H9 (cell line): ENCODE results near the gene ASPN. TPM values are rescaled to one million over a fixed set of nuclear protein-coding genes. Genes with fewer than 3 reads are reported as not detected.

Experiments used
- DNase-seq: peaks from one replicate; pipeline ENCODE4 v3.0.0-alpha.2; 2017
- H2AFZ ChIP-seq: one replicate; pipeline ENCODE4 v1.6.1; 2013; ENCODE audit warnings: mild to moderate bottlenecking, low read length, control low read depth, moderate library complexity
- H2AK5ac ChIP-seq: 2 replicates; pipeline ENCODE4 v1.6.1; 2013; ENCODE audit warnings: low read length, control low read depth, mixed read lengths; ENCODE audit not compliant: insufficient read length
- H2BK120ac ChIP-seq: one replicate; pipeline ENCODE4 v1.6.1; 2013; ENCODE audit warnings: low read depth, mild to moderate bottlenecking, low read length, control low read depth, inconsistent platforms; ENCODE audit not compliant: poor library complexity, severe bottlenecking
- H2BK12ac ChIP-seq: 2 replicates; pipeline ENCODE4 v1.6.1; 2013; ENCODE audit warnings: low read length, control low read depth, mixed read lengths, low read depth; ENCODE audit not compliant: insufficient read length
- H2BK15ac ChIP-seq: 2 replicates; pipeline ENCODE4 v1.6.1; 2013; ENCODE audit warnings: low read depth, low read length, control low read depth
- H2BK20ac ChIP-seq: one replicate; pipeline ENCODE4 v1.6.1; 2013; ENCODE audit warnings: low read depth, mild to moderate bottlenecking, low read length, control low read depth, inconsistent platforms; ENCODE audit not compliant: poor library complexity, severe bottlenecking
- H2BK5ac ChIP-seq: 2 replicates; pipeline ENCODE4 v1.6.1; 2013; ENCODE audit warnings: low read length, control low read depth, mixed read lengths; ENCODE audit not compliant: insufficient read length
- H3K14ac ChIP-seq: 2 replicates; pipeline ENCODE4 v1.6.1; 2013; ENCODE audit warnings: low read length, control low read depth; ENCODE audit not compliant: insufficient read depth
- H3K18ac ChIP-seq: 2 replicates; pipeline ENCODE4 v1.6.1; 2013; ENCODE audit warnings: low read depth, mild to moderate bottlenecking, mixed read lengths, low read length, control low read depth; ENCODE audit not compliant: insufficient read length
- H3K23ac ChIP-seq: 2 replicates; pipeline ENCODE4 v1.6.1; 2013; ENCODE audit warnings: low read length, control low read depth, mixed read lengths, low read depth; ENCODE audit not compliant: insufficient read length
- H3K23me2 ChIP-seq: 2 replicates; pipeline ENCODE4 v1.6.1; 2013; ENCODE audit warnings: low read depth, mild to moderate bottlenecking, mixed read lengths, low read length, control low read depth; ENCODE audit not compliant: insufficient read length, poor library complexity, severe bottlenecking
- H3K27ac ChIP-seq: 2 replicates; pipeline ENCODE4 v1.5.1; 2013; ENCODE audit warnings: low read length, control low read depth, mixed read lengths, low read depth; ENCODE audit not compliant: insufficient read length
- H3K27me3 ChIP-seq: 2 replicates; pipeline ENCODE4 v1.6.1; 2013; ENCODE audit warnings: low read length, control low read depth, inconsistent platforms; ENCODE audit not compliant: insufficient read depth
- H3K4ac ChIP-seq: 2 replicates; pipeline ENCODE4 v1.6.1; 2013; ENCODE audit warnings: low read depth, mild to moderate bottlenecking, control low read depth, inconsistent platforms, low read length, moderate library complexity
- H3K4me1 ChIP-seq: 2 replicates; pipeline ENCODE4 v1.6.1; 2013; ENCODE audit warnings: low read length, control low read depth, inconsistent platforms; ENCODE audit not compliant: insufficient read depth
- H3K4me2 ChIP-seq: 2 replicates; pipeline ENCODE4 v1.6.1; 2013; ENCODE audit warnings: low read length, control low read depth, mixed read lengths; ENCODE audit not compliant: insufficient read length, insufficient read depth
- H3K56ac ChIP-seq: 2 replicates; pipeline ENCODE4 v1.6.1; 2013; ENCODE audit warnings: low read depth, mild to moderate bottlenecking, mixed read lengths, low read length, control low read depth; ENCODE audit not compliant: insufficient read length
- H3K79me1 ChIP-seq: 2 replicates; pipeline ENCODE4 v1.6.1; 2013; ENCODE audit warnings: low read depth, mild to moderate bottlenecking, moderate library complexity, low read length, control low read depth, inconsistent platforms; ENCODE audit not compliant: insufficient read depth, poor library complexity, severe bottlenecking
- H3K79me2 ChIP-seq: 2 replicates; pipeline ENCODE4 v1.6.1; 2013; ENCODE audit warnings: low read length, control low read depth, inconsistent platforms; ENCODE audit not compliant: insufficient read depth
- H3K9ac ChIP-seq: 2 replicates; pipeline ENCODE4 v1.6.1; 2013; ENCODE audit warnings: low read length, control low read depth, mixed read lengths; ENCODE audit not compliant: insufficient read length; ENCODE audit errors: extremely low read depth
- H3K9me3 ChIP-seq: one replicate; pipeline ENCODE4 v1.6.1; 2013; ENCODE audit warnings: low read depth, low read length, inconsistent platforms; ENCODE audit not compliant: control insufficient read depth
- H3T11ph ChIP-seq: one replicate; pipeline ENCODE4 v1.6.1; 2013; ENCODE audit warnings: mild to moderate bottlenecking, low read length, control low read depth, inconsistent platforms
- H4K20me1 ChIP-seq: one replicate; pipeline ENCODE4 v1.6.1; 2013; ENCODE audit not compliant: control insufficient read depth, insufficient read length, insufficient read depth
- H4K5ac ChIP-seq: 2 replicates; pipeline ENCODE4 v1.6.1; 2013; ENCODE audit warnings: low read depth, mild to moderate bottlenecking, mixed read lengths, low read length, control low read depth; ENCODE audit not compliant: insufficient read length
- H4K8ac ChIP-seq: replicated peaks from 2 replicates; pipeline ENCODE4 v1.6.1; 2013; ENCODE audit warnings: low read length, control low read depth, mixed read lengths, low read depth; ENCODE audit not compliant: insufficient read length
- H4K91ac ChIP-seq: 2 replicates; pipeline ENCODE4 v1.6.1; 2013; ENCODE audit warnings: low read depth, mild to moderate bottlenecking, moderate library complexity, mixed read lengths, low read length, control low read depth; ENCODE audit not compliant: insufficient read length
- H3K27ac Mint-ChIP-seq, 3 experiments: 2 replicates in 2 of 3; 3 replicates in 1 of 3; pipeline ENCODE4 v1.8.0; 2020 to 2021; ENCODE audit warnings: mixed read lengths in 3 of 3, mild to moderate bottlenecking in 1 of 3, moderate library complexity in 1 of 3
- H3K27me3 Mint-ChIP-seq: 2 replicates; pipeline ENCODE4 v1.8.0; 2021; ENCODE audit warnings: low read depth, mild to moderate bottlenecking, moderate library complexity, mixed read lengths
- H3K36me3 Mint-ChIP-seq, 3 experiments: 2 replicates in 2 of 3; 3 replicates in 1 of 3; pipeline ENCODE4 v1.8.0; 2020 to 2021; ENCODE audit warnings: low read depth in 3 of 3, mixed read lengths in 3 of 3; ENCODE audit not compliant: insufficient read depth in 1 of 3
- H3K4me1 Mint-ChIP-seq, 2 experiments: 2 replicates each; pipeline ENCODE4 v1.8.0; 2020; ENCODE audit warnings: mixed read lengths in 2 of 2
- H3K4me3 Mint-ChIP-seq, 2 experiments: 2 replicates in 1 of 2; 3 replicates in 1 of 2; pipeline ENCODE4 v1.8.0; 2020 to 2021; ENCODE audit warnings: mild to moderate bottlenecking in 2 of 2, mixed read lengths in 2 of 2, moderate library complexity in 1 of 2
- H3K9me3 Mint-ChIP-seq, 2 experiments: 2 replicates in 1 of 2; 3 replicates in 1 of 2; pipeline ENCODE4 v1.8.0; 2020; ENCODE audit warnings: mild to moderate bottlenecking in 2 of 2, mixed read lengths in 2 of 2, moderate library complexity in 1 of 2
- WGBS: extraction: QIAGEN DNeasy Blood & Tissue Kit; methylation state at CpG from one replicate; pipeline ENCODE4 v1.1.7; 2013; ENCODE audit warnings: missing lambda C conversion rate, low lambda C conversion rate, mixed read lengths; ENCODE audit not compliant: insufficient read length; ENCODE audit errors: extremely low coverage; 5-methylcytosine and 5-hydroxymethylcytosine counted together
- total RNA-seq: library from RNA; stranded (reverse); gene quantifications from 2 replicates; pipeline ENCODE4 v1.2.1, GENCODE V29; 2021
- TF ChIP-seq, protein P1 (sequence below): fragments of 200-600 bp; sonication (generic); conservative IDR thresholded peaks from 3 replicates; pipeline ENCODE4 v1.8.0; 2021; ENCODE audit warnings: antibody characterized with exemption, mild to moderate bottlenecking

The ASPN gene
- total RNA-seq, 1 experiment from 2014 or later = not detected

- H3K4me1 Mint-ChIP-seq = peaks cover 9 to 20% of the 10 kb centered on the region in 2 experiments
- no peaks in the 10 kb centered on the region for H3K79me1 ChIP-seq
- H3K56ac ChIP-seq = no peak overlapping the region
- no peaks in the 10 kb centered on the region for H4K20me1 ChIP-seq
- H2BK5ac ChIP-seq = no peak overlapping the region
- H2BK20ac ChIP-seq = no peak overlapping the region
- no peak overlapping the region for H3K9ac ChIP-seq
- no peak overlapping the region for H3K4ac ChIP-seq
- no peak overlapping the region for H3K4me2 ChIP-seq
- no peak overlapping the region for H3K14ac ChIP-seq
- WGBS = no CpG with 5 or more reads among the region's 2 CpGs
- H3K36me3 Mint-ChIP-seq = no peaks in the 10 kb centered on the region; a peak in 1 of 7 replicates
- no peaks in the 10 kb centered on the region for H3K27me3 ChIP-seq
- TF ChIP-seq, protein P1, sequence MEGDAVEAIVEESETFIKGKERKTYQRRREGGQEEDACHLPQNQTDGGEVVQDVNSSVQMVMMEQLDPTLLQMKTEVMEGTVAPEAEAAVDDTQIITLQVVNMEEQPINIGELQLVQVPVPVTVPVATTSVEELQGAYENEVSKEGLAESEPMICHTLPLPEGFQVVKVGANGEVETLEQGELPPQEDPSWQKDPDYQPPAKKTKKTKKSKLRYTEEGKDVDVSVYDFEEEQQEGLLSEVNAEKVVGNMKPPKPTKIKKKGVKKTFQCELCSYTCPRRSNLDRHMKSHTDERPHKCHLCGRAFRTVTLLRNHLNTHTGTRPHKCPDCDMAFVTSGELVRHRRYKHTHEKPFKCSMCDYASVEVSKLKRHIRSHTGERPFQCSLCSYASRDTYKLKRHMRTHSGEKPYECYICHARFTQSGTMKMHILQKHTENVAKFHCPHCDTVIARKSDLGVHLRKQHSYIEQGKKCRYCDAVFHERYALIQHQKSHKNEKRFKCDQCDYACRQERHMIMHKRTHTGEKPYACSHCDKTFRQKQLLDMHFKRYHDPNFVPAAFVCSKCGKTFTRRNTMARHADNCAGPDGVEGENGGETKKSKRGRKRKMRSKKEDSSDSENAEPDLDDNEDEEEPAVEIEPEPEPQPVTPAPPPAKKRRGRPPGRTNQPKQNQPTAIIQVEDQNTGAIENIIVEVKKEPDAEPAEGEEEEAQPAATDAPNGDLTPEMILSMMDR = no peak
- H2BK120ac ChIP-seq = no peak overlapping the region
- no peak overlapping the region for H2BK15ac ChIP-seq
- H4K91ac ChIP-seq = no peak overlapping the region
- peaks cover 2% of the 10 kb centered on the region; the same call in 1 of the 2 replicates for H3K4me1 ChIP-seq
- H3K9me3 ChIP-seq = no peaks in the 10 kb centered on the region
- H3K23me2 ChIP-seq = no peaks in the 10 kb centered on the region
- no peak overlapping the region for H2AFZ ChIP-seq
- no peak overlapping the region for H4K8ac ChIP-seq
- DNase-seq = no peak
- H3K27me3 Mint-ChIP-seq = no peaks in the 10 kb centered on the region
- H4K5ac ChIP-seq = no peak overlapping the region
- H3K27ac ChIP-seq = no peak overlapping the region
- H3K9me3 Mint-ChIP-seq = no peaks in the 10 kb centered on the region
- H3K4me3 Mint-ChIP-seq = no peak overlapping the region
- no peak overlapping the region for H2BK12ac ChIP-seq
- no peak overlapping the region for H3T11ph ChIP-seq
- H3K27ac Mint-ChIP-seq = no peak overlapping the region
- H2AK5ac ChIP-seq = no peak overlapping the region
- no peaks in the 10 kb centered on the region for H3K79me2 ChIP-seq
- no peak overlapping the region for H3K23ac ChIP-seq
- no peak overlapping the region for H3K18ac ChIP-seq
Observed at GRCh38 chr9:92499701-92500100, 17.4 kb upstream of the ASPN start.
